CD8-positive, alpha-beta memory T cell (primary cell): Measurements from ENCODE around the gene GRID2. TPM values are rescaled to one million over a fixed set of nuclear protein-coding genes. Genes with fewer than 3 reads are reported as not detected.

ENCODE experiments used
- CTCF ChIA-PET: fragments of 350-600 bp; sonication (Branson Sonifier 250); formaldehyde crosslinking; loops from one replicate; lab custom pipeline; 2021; ENCODE audit warnings: antibody characterized with exemption; lab: Charles Lee
- POLR2A ChIA-PET: fragments of 350-600 bp; sonication (Branson Sonifier 250); formaldehyde crosslinking; loops from one replicate; lab custom pipeline; 2021; ENCODE audit warnings: antibody characterized with exemption; lab: Charles Lee
- DNase-seq, 5 donors: peaks; one replicate each; pipeline versions ENCODE4 v3.0.0 to v3.0.0-alpha.2; 2020 to 2022; ENCODE audit warnings: mixed read lengths in 1 of 5
- H3K27ac ChIP-seq: one replicate; pipeline ENCODE4 v1.7.0; 2013; ENCODE audit warnings: low read depth, mild to moderate bottlenecking, low read length, moderate library complexity
- H3K27me3 ChIP-seq: 2 replicates; pipeline ENCODE4 v1.7.0; 2013; ENCODE audit warnings: low read length, mild to moderate bottlenecking; ENCODE audit not compliant: insufficient read depth, poor library complexity, severe bottlenecking
- H3K36me3 ChIP-seq: 2 replicates; pipeline ENCODE4 v1.7.0; 2013; ENCODE audit warnings: mild to moderate bottlenecking, low read length, moderate library complexity; ENCODE audit not compliant: insufficient read depth
- H3K4me1 ChIP-seq: 2 replicates; pipeline ENCODE4 v1.7.0; 2013; ENCODE audit warnings: mild to moderate bottlenecking, low read length, moderate library complexity; ENCODE audit not compliant: insufficient read depth
- H3K4me3 ChIP-seq: 2 replicates; pipeline ENCODE4 v1.7.0; 2013; ENCODE audit warnings: mild to moderate bottlenecking, low read length
- H3K9me3 ChIP-seq: 2 replicates; pipeline ENCODE4 v1.7.0; 2013; ENCODE audit warnings: mild to moderate bottlenecking, low read length
- H3K27ac Mint-ChIP-seq, 8 donors: one replicate each; pipeline ENCODE4 v1.8.0; 2020 to 2021; ENCODE audit warnings: mixed read lengths in 8 of 8, mild to moderate bottlenecking in 6 of 8, inconsistent platforms in 3 of 8, moderate library complexity in 3 of 8
- H3K27me3 Mint-ChIP-seq, 2 donors: one replicate each; pipeline ENCODE4 v1.8.0; 2020 to 2021; ENCODE audit warnings: mixed read lengths in 2 of 2, mild to moderate bottlenecking in 1 of 2, moderate library complexity in 1 of 2
- H3K36me3 Mint-ChIP-seq, 3 donors: one replicate each; pipeline ENCODE4 v1.8.0; 2020 to 2021; ENCODE audit warnings: mixed read lengths in 3 of 3, inconsistent platforms in 1 of 3, mild to moderate bottlenecking in 1 of 3
- H3K4me1 Mint-ChIP-seq, 3 donors: one replicate each; pipeline ENCODE4 v1.8.0; 2020 to 2021; ENCODE audit warnings: mixed read lengths in 3 of 3, inconsistent platforms in 1 of 3, mild to moderate bottlenecking in 1 of 3
- H3K4me3 Mint-ChIP-seq, 7 donors: one replicate each; pipeline ENCODE4 v1.8.0; 2020 to 2021; ENCODE audit warnings: mixed read lengths in 7 of 7, mild to moderate bottlenecking in 6 of 7, moderate library complexity in 4 of 7, inconsistent platforms in 2 of 7
- H3K9me3 Mint-ChIP-seq, 5 donors: one replicate each; pipeline ENCODE4 v1.8.0; 2020 to 2022; ENCODE audit warnings: mixed read lengths in 5 of 5, mild to moderate bottlenecking in 3 of 5, moderate library complexity in 2 of 5, inconsistent platforms in 1 of 5
- polyA plus RNA-seq: library from polyadenylated mRNA; unstranded; fragments of 300-500 nt; fragmentation: Illumina TruSeq; gene quantifications from one replicate; pipeline ENCODE4 v1.2.3, GENCODE V29; 2021
- total RNA-seq, 2 experiments: library from RNA; stranded (reverse); gene quantifications; one replicate each; pipeline ENCODE4 v1.2.3, GENCODE V29; 2021

Gene GRID2
- total and polyA plus RNA-seq, 3 experiments from 2014 or later, result not detected

DNA sequence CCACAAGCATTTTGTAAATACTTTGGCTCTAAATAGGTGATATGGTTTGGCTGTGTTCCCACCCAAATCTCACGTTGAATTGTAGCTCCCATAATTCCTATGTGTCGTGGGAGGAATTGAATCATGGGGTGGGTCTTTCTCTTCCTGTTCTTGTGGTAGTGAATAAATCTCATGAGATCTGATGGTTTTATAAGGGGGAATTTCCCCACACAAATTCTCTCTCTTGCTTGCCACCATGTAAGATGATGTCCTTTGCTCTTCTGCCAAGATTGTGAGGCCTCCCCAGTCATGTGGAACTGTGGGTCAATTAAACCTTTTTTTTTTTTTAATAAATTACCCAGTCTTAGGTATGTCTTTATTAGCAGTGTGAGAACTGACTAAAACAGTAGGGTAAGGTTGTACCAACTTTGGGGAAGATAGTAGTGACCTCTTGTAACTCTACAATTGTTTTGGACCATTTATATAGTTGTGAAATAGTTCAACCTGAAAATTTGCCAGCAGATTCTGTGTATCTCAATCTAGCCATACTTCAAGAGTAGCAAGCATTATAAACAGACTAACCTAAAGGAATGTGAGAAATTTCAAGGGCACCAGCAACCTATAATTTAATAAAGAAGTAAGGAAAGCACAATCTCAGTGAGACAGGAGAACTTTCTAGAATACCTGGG lies 727.8 kb downstream of the GRID2 start:
- peaks cover 2 to 22% (median 11%) of the 10 kb centered on the region in 5 donors for H3K9me3 Mint-ChIP-seq
- H3K4me1 Mint-ChIP-seq, result no peaks in the 10 kb centered on the region
- no peak overlapping the region for H3K4me3 Mint-ChIP-seq
- DNase-seq, result no peak
- H3K27ac Mint-ChIP-seq, result no peak overlapping the region
- H3K36me3 Mint-ChIP-seq, result no peaks in the 10 kb centered on the region
- H3K27ac ChIP-seq, result no peak overlapping the region
- H3K27me3 ChIP-seq, result no peaks in the 10 kb centered on the region
- H3K9me3 ChIP-seq, result no peaks in the 10 kb centered on the region
- H3K4me3 ChIP-seq, result no peak overlapping the region
- H3K27me3 Mint-ChIP-seq, result no peaks in the 10 kb centered on the region
- POLR2A ChIA-PET, result no interaction called here
- no peaks in the 10 kb centered on the region for H3K36me3 ChIP-seq
- H3K4me1 ChIP-seq, result no peaks in the 10 kb centered on the region
- CTCF ChIA-PET, result no interaction called here

DNA sequence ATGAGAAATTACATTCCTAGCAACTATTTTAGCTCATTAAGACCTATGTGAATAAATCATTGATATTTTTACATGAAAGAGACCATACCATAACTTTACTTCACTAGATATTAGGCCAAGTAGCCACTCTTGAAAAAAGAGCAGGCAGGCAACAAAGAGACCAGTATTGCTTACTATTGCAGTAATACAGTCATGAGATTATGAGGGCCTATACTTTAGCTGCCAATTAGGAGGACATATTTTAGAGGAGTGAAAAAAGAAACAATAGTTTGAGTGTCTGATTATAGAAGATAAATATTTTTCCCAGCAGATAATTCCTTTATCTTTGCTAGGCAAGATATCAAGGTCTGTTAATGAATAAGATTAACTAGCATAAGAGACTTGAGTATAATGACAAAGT lies 739.0 kb downstream of the GRID2 start:
- Mint-ChIP-seq H3K4me3 (no peak overlapping the region), H3K9me3 (peaks cover 0 to 25% (median 9%) of the 10 kb centered on the region in 5 donors), H3K4me1 (no peaks in the 10 kb centered on the region), H3K27ac (no peak overlapping the region), H3K36me3 (no peaks in the 10 kb centered on the region), H3K27me3 (no peaks in the 10 kb centered on the region)
- Histone ChIP-seq H3K27ac (no peak overlapping the region), H3K9me3 (peaks cover 10% of the 10 kb centered on the region), H3K27me3 (no peaks in the 10 kb centered on the region), H3K36me3 (no peaks in the 10 kb centered on the region), H3K4me3 (no peak overlapping the region), H3K4me1 (no peaks in the 10 kb centered on the region)
- POLR2A ChIA-PET, result no interaction called here
- CTCF ChIA-PET, result interaction anchor here (1.0 kb wide), 1 partner anchor 8 kb away, joined by 3 read pairs; no protein-coding TSS in a partner anchor
- DNase-seq, result no peak

DNA sequence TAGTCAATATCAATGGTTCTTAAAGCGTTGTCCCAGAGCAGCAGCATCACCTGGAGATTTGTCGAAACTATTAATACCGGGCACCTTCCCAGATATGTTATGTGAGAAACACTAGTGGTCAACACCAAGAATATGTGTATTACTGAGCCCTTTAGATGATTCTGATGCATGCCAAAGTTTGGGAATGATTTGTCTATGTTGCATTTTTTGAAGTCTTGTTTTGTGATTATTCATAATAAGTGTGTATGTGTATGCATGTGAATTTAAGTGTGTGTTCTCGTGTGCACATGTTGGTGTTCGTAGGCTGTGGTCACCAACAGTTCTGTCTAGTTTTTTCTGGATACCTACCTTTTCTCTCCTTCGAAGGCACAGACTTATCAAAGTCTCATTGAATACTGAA lies 749.4 kb downstream of the GRID2 start:
- Mint-ChIP-seq H3K36me3 (no peaks in the 10 kb centered on the region), H3K9me3 (peaks cover 4 to 11% (median 5%) of the 10 kb centered on the region in 5 donors), H3K27me3 (no peaks in the 10 kb centered on the region), H3K4me3 (no peak overlapping the region), H3K4me1 (no peaks in the 10 kb centered on the region), H3K27ac (no peak overlapping the region)
- no peak overlapping the region for H3K27ac ChIP-seq
- H3K9me3 ChIP-seq, result no peaks in the 10 kb centered on the region
- POLR2A ChIA-PET, result no interaction called here
- DNase-seq, result no peak
- no peak overlapping the region for H3K4me3 ChIP-seq
- CTCF ChIA-PET, result no interaction called here
- no peaks in the 10 kb centered on the region for H3K36me3 ChIP-seq
- no peaks in the 10 kb centered on the region for H3K4me1 ChIP-seq
- no peaks in the 10 kb centered on the region for H3K27me3 ChIP-seq

DNA sequence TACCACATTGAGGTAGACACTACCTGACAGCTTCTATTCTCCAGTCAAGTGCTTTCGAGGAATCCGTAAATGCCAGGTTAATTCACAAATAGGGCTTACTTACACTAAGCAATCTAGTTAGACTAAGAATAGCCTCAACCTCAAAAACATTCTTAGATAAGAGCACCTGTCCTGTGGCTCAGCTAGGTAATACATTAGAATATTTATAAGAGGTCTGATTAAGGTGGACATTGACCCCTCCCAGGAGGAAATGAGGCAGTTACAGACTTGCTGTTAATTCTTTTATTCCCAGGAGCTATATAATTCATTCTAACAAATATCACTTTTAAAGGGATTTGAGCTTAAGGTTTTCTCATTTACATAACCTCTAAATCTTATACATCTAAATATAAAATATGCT lies 758.1 kb downstream of the GRID2 start:
- Mint-ChIP-seq H3K27me3 (no peaks in the 10 kb centered on the region), H3K36me3 (no peaks in the 10 kb centered on the region), H3K4me1 (no peaks in the 10 kb centered on the region), H3K9me3 (peaks cover 2 to 17% (median 6%) of the 10 kb centered on the region in 5 donors), H3K27ac (no peak overlapping the region), H3K4me3 (no peak overlapping the region)
- Histone ChIP-seq H3K36me3 (no peaks in the 10 kb centered on the region), H3K4me1 (no peaks in the 10 kb centered on the region), H3K27ac (no peak overlapping the region), H3K27me3 (no peaks in the 10 kb centered on the region), H3K9me3 (no peaks in the 10 kb centered on the region), H3K4me3 (no peak overlapping the region)
- ChIA-PET CTCF (no interaction called here), POLR2A (no interaction called here)
- DNase-seq, result no peak

DNA sequence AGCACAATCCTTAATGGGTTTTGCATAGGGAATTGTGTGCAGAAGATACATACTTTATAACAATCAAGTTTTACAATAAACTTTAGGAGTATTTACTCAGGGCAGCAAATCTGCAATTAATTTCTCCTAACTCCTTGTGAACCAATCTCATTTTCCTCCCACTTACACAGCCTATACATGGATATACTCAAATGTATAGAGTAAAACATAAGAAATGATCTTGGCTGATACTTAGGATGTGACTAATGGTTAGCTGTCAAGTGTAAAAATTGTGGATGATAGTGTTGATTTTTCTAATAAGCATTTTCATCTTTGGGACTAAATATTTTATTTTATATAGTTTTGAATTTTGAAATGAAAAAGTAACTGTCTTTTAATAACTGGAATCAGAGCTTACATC lies 759.6 kb downstream of the GRID2 start:
- H3K27me3 ChIP-seq, result no peaks in the 10 kb centered on the region
- POLR2A ChIA-PET, result no interaction called here
- Mint-ChIP-seq H3K27me3 (no peaks in the 10 kb centered on the region), H3K4me1 (no peaks in the 10 kb centered on the region), H3K36me3 (no peaks in the 10 kb centered on the region), H3K27ac (no peak overlapping the region), H3K9me3 (peaks cover 0 to 20% (median 3%) of the 10 kb centered on the region in 5 donors), H3K4me3 (no peak overlapping the region)
- no peaks in the 10 kb centered on the region for H3K9me3 ChIP-seq
- CTCF ChIA-PET, result no interaction called here
- no peak for DNase-seq
- no peak overlapping the region for H3K4me3 ChIP-seq
- H3K36me3 ChIP-seq, result no peaks in the 10 kb centered on the region
- H3K4me1 ChIP-seq, result no peaks in the 10 kb centered on the region
- no peak overlapping the region for H3K27ac ChIP-seq

DNA sequence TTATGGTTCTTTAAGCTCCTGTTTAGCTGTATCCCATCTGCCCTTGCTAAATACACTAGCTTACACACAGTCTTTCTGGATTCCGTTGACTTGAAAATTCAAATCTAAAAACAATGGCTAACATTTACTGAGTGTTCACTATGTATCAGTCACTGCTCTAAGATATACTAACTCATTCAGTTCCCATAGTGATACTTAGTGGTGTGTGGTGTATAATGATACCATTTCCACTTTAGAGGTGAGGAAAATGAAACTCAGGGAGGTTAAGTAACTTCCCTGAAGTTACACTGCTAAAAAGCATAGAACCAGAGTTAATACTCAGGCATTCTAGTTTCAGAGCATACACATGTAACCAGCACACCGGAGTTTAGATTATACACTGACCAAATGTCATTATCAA lies 762.0 kb downstream of the GRID2 start:
- Histone ChIP-seq H3K4me1 (no peaks in the 10 kb centered on the region), H3K9me3 (no peaks in the 10 kb centered on the region), H3K36me3 (no peaks in the 10 kb centered on the region), H3K4me3 (no peak overlapping the region), H3K27me3 (no peaks in the 10 kb centered on the region), H3K27ac (no peak overlapping the region)
- DNase-seq, result no peak
- Mint-ChIP-seq H3K4me1 (no peaks in the 10 kb centered on the region), H3K27ac (no peak overlapping the region), H3K9me3 (peaks cover 0 to 18% (median 3%) of the 10 kb centered on the region in 5 donors), H3K36me3 (no peaks in the 10 kb centered on the region), H3K27me3 (no peaks in the 10 kb centered on the region), H3K4me3 (no peak overlapping the region)
- ChIA-PET POLR2A (no interaction called here), CTCF (no interaction called here)

DNA sequence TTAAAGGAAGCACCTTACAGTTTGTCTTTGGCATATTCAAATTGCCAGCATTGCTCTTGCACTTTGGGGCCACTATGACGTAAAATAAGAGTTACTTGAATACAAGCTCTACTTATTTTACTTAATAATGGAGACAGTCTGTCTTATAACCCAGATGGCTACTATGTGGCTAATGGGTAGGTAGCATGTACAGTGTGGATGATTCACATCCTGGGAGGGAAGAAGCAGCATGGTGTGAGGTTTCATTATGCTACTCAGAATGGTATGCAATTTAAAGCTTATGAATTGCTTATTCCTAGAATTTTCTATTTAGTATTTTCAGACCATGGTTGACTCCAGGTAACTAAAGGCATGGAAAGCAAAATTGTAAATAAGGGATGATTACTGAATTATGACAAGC lies 763.0 kb downstream of the GRID2 start:
- ChIA-PET POLR2A (no interaction called here), CTCF (no interaction called here)
- H3K9me3 ChIP-seq, result no peaks in the 10 kb centered on the region
- no peaks in the 10 kb centered on the region for H3K4me1 ChIP-seq
- H3K27ac Mint-ChIP-seq, result no peak overlapping the region
- DNase-seq, result no peak
- no peaks in the 10 kb centered on the region for H3K36me3 ChIP-seq
- H3K36me3 Mint-ChIP-seq, result no peaks in the 10 kb centered on the region
- H3K9me3 Mint-ChIP-seq, result peaks cover 0 to 18% (median 3%) of the 10 kb centered on the region in 5 donors
- no peaks in the 10 kb centered on the region for H3K4me1 Mint-ChIP-seq
- H3K4me3 ChIP-seq, result no peak overlapping the region
- H3K27me3 Mint-ChIP-seq, result no peaks in the 10 kb centered on the region
- no peak overlapping the region for H3K4me3 Mint-ChIP-seq
- H3K27ac ChIP-seq, result no peak overlapping the region
- H3K27me3 ChIP-seq, result no peaks in the 10 kb centered on the region

DNA sequence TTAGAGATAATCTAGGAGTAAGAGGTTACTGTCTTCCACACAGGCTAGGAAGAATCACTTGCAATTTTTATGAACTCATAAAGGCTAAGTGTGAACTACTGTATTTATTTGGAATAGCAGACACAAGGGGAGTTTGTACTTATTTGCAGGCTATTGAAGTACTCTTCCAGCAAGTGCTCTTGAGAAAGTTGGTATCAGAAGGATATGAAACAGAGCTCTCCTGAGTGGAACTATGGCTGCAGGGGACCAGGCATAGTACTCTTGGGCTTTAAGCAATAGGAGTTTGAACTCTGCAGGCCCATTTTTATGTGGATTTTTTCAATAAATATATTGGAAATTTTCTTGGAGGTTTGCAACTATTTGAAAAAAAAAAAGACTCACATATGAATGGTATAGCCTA lies 768.5 kb downstream of the GRID2 start:
- Histone ChIP-seq H3K9me3 (no peaks in the 10 kb centered on the region), H3K27me3 (no peaks in the 10 kb centered on the region), H3K36me3 (no peaks in the 10 kb centered on the region), H3K4me3 (no peak overlapping the region), H3K4me1 (no peaks in the 10 kb centered on the region), H3K27ac (no peak overlapping the region)
- Mint-ChIP-seq H3K27ac (no peak overlapping the region), H3K4me1 (no peaks in the 10 kb centered on the region), H3K4me3 (no peak overlapping the region), H3K9me3 (peaks cover 2 to 16% (median 4%) of the 10 kb centered on the region in 5 donors), H3K36me3 (no peaks in the 10 kb centered on the region), H3K27me3 (no peaks in the 10 kb centered on the region)
- ChIA-PET CTCF (no interaction called here), POLR2A (no interaction called here)
- no peak for DNase-seq
